Heart right ventricle (tissue), 16 donors: ENCODE data around the gene EGR1. TPM values are rescaled to one million over a fixed set of nuclear protein-coding genes. Genes with fewer than 3 reads are reported as not detected.
"Not testable (repeated sequence)": the region's sequence is repeated elsewhere in the genome, so short reads cannot be mapped to it uniquely, and the experiment has no call there.

Experiments
- ATAC-seq, 8 donors: fragments of 200-7000 bp; cut with Tn5 transposase; one replicate each; pipeline ENCODE4 v1.9.1; 2020; ENCODE audit warnings: mild to moderate bottlenecking in 8 of 8, moderate library complexity in 8 of 8, moderate number of reproducible peaks in 1 of 8
- DNase-seq, 2 donors: peaks; one replicate each; pipeline ENCODE4 v3.0.0-alpha.2; 2020
- H3K27ac ChIP-seq, 10 donors: fragments of 200-600 bp; sonication (generic) in 2 of 10; one replicate each; pipeline versions ENCODE4 v1.5.0 to v1.8.0; 2020 to 2022; ENCODE audit warnings: mild to moderate bottlenecking in 3 of 10
- H3K27me3 ChIP-seq, 7 donors: fragments of 200-600 bp; one replicate each; pipeline ENCODE4 v1.8.0; 2021 to 2022; ENCODE audit warnings: mild to moderate bottlenecking in 2 of 7
- H3K36me3 ChIP-seq, 9 donors: fragments of 200-600 bp; sonication (generic) in 1 of 9; one replicate each; pipeline versions ENCODE4 v1.5.0 to v1.8.0; 2020 to 2022; ENCODE audit warnings: mild to moderate bottlenecking in 2 of 9
- H3K4me1 ChIP-seq, 9 donors: fragments of 200-600 bp; sonication (generic) in 1 of 9; one replicate each; pipeline versions ENCODE4 v1.5.0 to v1.8.0; 2020 to 2022; ENCODE audit warnings: mild to moderate bottlenecking in 4 of 9
- H3K4me3 ChIP-seq, 10 donors: fragments of 200-600 bp; sonication (generic) in 2 of 10; one replicate each; pipeline versions ENCODE4 v1.5.0 to v1.8.0; 2020 to 2022; ENCODE audit warnings: mild to moderate bottlenecking in 7 of 10, moderate library complexity in 2 of 10
- H3K9me3 ChIP-seq, 11 donors: fragments of 200-600 bp in 10 of 11; sonication (generic) in 2 of 11; one replicate each; pipeline versions ENCODE4 v1.5.0 to v1.8.0; 2013 to 2022; ENCODE audit warnings: mild to moderate bottlenecking in 2 of 11, control low read depth in 1 of 11, moderate library complexity in 1 of 11
- WGBS, 2 donors: extraction: QIAGEN DNeasy Blood & Tissue Kit; methylation state at CpG; one replicate each; pipeline ENCODE4 v1.1.7; 2013; ENCODE audit warnings: inconsistent platforms in 1 of 2; 5-methylcytosine and 5-hydroxymethylcytosine counted together
- intact Hi-C, 10 donors: fragments of 100-400 bp; cut with DNase I; formaldehyde crosslinking; loops; one replicate each; pipeline versions ENCODE4 v1.11.1 to v1.14.2; 2022
- polyA plus RNA-seq, 2 donors: library from polyadenylated mRNA; stranded (reverse); fragments of 200-250 nt; gene quantifications; one replicate each; pipeline ENCODE4 v1.2.3, GENCODE V29; 2013
- total RNA-seq, 10 donors: library from RNA; stranded (reverse); fragmentation: NEBNext Ultra II Directional in 3 of 10; extraction: Animal tissue kit (Norgen Biotek cat#: 25700) in 3 of 10; gene quantifications; one replicate each; pipeline versions ENCODE4 v1.2.1 to v1.2.4, GENCODE V29; 2021 to 2023
- TF ChIP-seq, protein P1 (sequence below), 9 donors: fragments of 200-600 bp; sonication (generic) in 2 of 9; IDR thresholded peaks; one replicate each; pipeline versions ENCODE4 v1.5.0 to v1.8.0; 2021 to 2022; ENCODE audit warnings: antibody characterized with exemption in 9 of 9, mild to moderate bottlenecking in 5 of 9, moderate library complexity in 1 of 9
- donor health status: Arrhythmogenic right ventricular cardiomyopathy.
- donor health status: ischemic (EF 13 %, LVEDD 7.1; RV severe dilation, severe dysfunction).
- donor health status: healthy with polysubstance abuse.
- donor health status: DM: no; HTN: yes; CAD: no.
- donor health status: DM: no; HTN: no; CAD: no.
- donor health status: ischemic (EF 25% LVEDD 6.9; RV normal size, moderate dysfunction).
- donor health status: ischemic (EF 25% LVEDD 5.7; RV mildly dilated, moderate dysfunction).
- donor health status: healthy.
- donor health status: DM: yes; HTN: yes; CAD: no.
- donor health status: Ischemic cardiomyopathy.
- donor health status: ischemic (EF 35%, LVEDD 5.7; RV mildly dilated, moderate dysfunction).
- donor health status: nonischemic (EF 11% LVEDD 7.7; RV severe dilation, severe dysfunction).
- donor health status: DM: yes; HTN: yes; CAD: no.
- donor health status: PGD.
- donor health status: ischemic (EF 29% LVEDD 5.4; RV normal size, mild dysfunction).
- donor health status: nonischemic (EF 23%, LVEDD 6.1; RV moderate dilation, normal function).

The EGR1 gene
- total and polyA plus RNA-seq, 12 donors: 5.2 to 164 (median 33.7) TPM

- WGBS, 2 donors: 78% methylated on average over 3 of the region's 3 CpGs
- H3K36me3 ChIP-seq: peaks cover 0 to 27% (median 19%) of the 10 kb centered on the region in 9 donors
- H3K4me1 ChIP-seq: peaks cover 2 to 29% (median 22%) of the 10 kb centered on the region in 9 donors
- intact Hi-C loops: no loop called here
- ATAC-seq: peak in 5 of 8 donors; percentile 6 to 27 (median 14)
- H3K9me3 ChIP-seq: no peaks in the 10 kb centered on the region
- DNase-seq: no peak
- H3K4me3 ChIP-seq: no peak overlapping the region
- TF ChIP-seq, protein P1, sequence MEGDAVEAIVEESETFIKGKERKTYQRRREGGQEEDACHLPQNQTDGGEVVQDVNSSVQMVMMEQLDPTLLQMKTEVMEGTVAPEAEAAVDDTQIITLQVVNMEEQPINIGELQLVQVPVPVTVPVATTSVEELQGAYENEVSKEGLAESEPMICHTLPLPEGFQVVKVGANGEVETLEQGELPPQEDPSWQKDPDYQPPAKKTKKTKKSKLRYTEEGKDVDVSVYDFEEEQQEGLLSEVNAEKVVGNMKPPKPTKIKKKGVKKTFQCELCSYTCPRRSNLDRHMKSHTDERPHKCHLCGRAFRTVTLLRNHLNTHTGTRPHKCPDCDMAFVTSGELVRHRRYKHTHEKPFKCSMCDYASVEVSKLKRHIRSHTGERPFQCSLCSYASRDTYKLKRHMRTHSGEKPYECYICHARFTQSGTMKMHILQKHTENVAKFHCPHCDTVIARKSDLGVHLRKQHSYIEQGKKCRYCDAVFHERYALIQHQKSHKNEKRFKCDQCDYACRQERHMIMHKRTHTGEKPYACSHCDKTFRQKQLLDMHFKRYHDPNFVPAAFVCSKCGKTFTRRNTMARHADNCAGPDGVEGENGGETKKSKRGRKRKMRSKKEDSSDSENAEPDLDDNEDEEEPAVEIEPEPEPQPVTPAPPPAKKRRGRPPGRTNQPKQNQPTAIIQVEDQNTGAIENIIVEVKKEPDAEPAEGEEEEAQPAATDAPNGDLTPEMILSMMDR (IDR thresholded peaks at IDR 0.05): no peak
- H3K27me3 ChIP-seq: no peaks in the 10 kb centered on the region
- H3K27ac ChIP-seq: peak overlapping the region in 1 of 10 donors; percentile 26
Measured at GRCh38 chr5:138470322-138471051, 5.2 kb downstream of the EGR1 start.

GRCh38 chr5:138471052-138471361 lies 5.7 kb downstream of the EGR1 start:
- Histone ChIP-seq H3K36me3 (peaks cover 0 to 27% (median 19%) of the 10 kb centered on the region in 9 donors), H3K4me1 (peaks cover 0 to 25% (median 19%) of the 10 kb centered on the region in 9 donors), H3K27me3 (no peaks in the 10 kb centered on the region), H3K4me3 (no peak overlapping the region), H3K27ac (no peak overlapping the region), H3K9me3 (no peaks in the 10 kb centered on the region)
- intact Hi-C loops: no loop called here
- 85 to 98% methylated on average over 2 of the region's 2 CpGs for WGBS, 2 donors
- DNase-seq (no peak), ATAC-seq (no peak)
- TF ChIP-seq, protein P1 (IDR thresholded peaks at IDR 0.05): no peak

- DNase-seq (no peak), ATAC-seq (no peak)
- TF ChIP-seq, protein P1 (IDR thresholded peaks at IDR 0.05): no peak
Measured at GRCh38 chr5:138472353-138472752, 7.1 kb downstream of the EGR1 start.

DNA sequence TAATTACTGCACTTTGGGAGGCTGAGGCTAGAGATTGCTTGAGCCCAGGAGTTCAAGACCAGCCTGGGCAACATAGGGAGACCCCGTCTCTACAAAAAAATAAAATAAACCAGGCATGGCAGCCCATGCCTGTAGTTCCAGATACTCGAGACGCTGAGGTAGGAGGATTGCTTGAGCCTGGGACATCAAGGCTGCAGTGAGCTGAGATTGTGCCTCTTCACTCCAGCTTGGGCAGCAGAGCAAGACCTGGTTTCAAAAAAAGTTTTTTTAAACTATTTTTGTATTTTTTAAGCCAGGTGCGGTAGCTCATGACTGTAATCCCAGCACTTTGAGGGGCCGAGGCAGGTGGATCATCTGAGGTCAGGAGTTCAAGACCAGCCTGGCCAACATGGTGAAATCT lies 7.9 kb downstream of the EGR1 start:
- DNase-seq, H3K27ac ChIP-seq, H3K36me3 ChIP-seq, H3K9me3 ChIP-seq, ATAC-seq, H3K4me3 ChIP-seq, H3K27me3 ChIP-seq, H3K4me1 ChIP-seq, intact Hi-C loops: not testable (repeated sequence)
- 92 to 94% methylated on average over 5 of the region's 5 CpGs for WGBS, 2 donors

More at GRCh38 chr5:138472353-138472752, 7.1 kb downstream of the EGR1 start:
- Histone ChIP-seq H3K4me3 (no peak overlapping the region), H3K27me3 (no peaks in the 10 kb centered on the region), H3K4me1 (peaks cover 0 to 12% (median 5%) of the 10 kb centered on the region in 9 donors), H3K27ac (no peak overlapping the region), H3K36me3 (peaks cover 0 to 18% (median 8%) of the 10 kb centered on the region in 9 donors), H3K9me3 (no peaks in the 10 kb centered on the region)
- 58 to 66% methylated on average over 6 of the region's 6 CpGs for WGBS, 2 donors
- intact Hi-C loops: no loop called here

- H3K36me3 ChIP-seq: no peaks in the 10 kb centered on the region
- WGBS, 2 donors: 90 to 91% methylated on average over 7 of the region's 7 CpGs
- H3K4me1 ChIP-seq: no peaks in the 10 kb centered on the region
- no peak overlapping the region for H3K27ac ChIP-seq
- DNase-seq: no peak
- H3K4me3 ChIP-seq: no peak overlapping the region
- TF ChIP-seq, protein P1 (IDR thresholded peaks at IDR 0.05): no peak
- ATAC-seq: no peak
- H3K9me3 ChIP-seq: no peaks in the 10 kb centered on the region
- intact Hi-C loops: no loop called here
- no peaks in the 10 kb centered on the region for H3K27me3 ChIP-seq
Measured at GRCh38 chr5:138476918-138477317, 11.6 kb downstream of the EGR1 start.
